ENCODE measurements around the gene PRSS1.
"Not testable (repeated sequence)": the region's sequence is repeated elsewhere in the genome, so short reads cannot be mapped to it uniquely, and the experiment has no call there.

The PRSS1 gene

DNA sequence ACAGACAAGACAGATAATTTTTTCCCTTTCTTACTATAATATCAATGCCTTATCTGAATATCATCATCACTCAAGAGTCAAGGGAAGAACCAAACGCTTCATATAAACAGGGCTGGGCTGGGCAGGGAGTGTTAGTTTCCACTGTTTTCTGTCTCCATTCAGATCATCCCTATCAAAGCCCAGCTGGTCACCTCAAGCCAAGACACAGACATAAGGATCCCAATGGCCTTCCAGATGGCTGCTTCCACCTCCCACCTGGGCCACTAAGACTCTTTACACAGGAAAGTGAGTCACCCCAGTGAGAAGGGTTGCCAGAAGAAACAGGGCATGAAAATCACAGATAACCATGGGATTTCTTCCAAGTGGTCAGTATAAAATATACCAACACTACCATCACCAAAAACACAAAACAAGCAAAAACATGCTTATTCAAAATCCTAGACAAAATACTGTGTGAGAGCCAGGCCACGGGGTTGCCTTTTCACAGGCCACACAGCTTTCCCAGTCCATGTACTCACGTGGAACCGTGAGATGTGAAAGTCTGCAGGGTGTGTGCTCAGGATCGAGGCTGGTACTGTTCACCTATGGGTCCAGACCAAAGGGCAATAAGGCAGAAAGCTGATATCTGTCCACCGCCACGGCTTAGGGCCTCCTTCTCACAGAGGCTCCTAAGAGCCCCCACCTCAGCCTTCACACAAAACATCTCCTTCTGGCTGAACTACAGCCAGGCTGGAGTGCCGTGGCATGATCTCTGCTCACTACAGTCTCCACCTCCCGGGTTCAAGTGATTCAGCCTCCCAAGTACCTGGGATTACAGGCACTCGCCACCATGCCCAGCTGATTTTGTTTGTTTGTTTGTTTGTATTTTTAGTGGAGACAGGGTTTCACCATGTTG, 5.7 kb downstream of the PRSS1 start:
- no peak overlapping the region for H3K4me3 ChIP-seq (ENCODE audit: low read depth, low read length)
- DNase-seq (ENCODE audit: low read depth): no peak
- in situ Hi-C loops (cut with HindIII; ENCODE audit: low sequenced_read_pairs): no loop called here
- TF ChIP-seq, protein P1, sequence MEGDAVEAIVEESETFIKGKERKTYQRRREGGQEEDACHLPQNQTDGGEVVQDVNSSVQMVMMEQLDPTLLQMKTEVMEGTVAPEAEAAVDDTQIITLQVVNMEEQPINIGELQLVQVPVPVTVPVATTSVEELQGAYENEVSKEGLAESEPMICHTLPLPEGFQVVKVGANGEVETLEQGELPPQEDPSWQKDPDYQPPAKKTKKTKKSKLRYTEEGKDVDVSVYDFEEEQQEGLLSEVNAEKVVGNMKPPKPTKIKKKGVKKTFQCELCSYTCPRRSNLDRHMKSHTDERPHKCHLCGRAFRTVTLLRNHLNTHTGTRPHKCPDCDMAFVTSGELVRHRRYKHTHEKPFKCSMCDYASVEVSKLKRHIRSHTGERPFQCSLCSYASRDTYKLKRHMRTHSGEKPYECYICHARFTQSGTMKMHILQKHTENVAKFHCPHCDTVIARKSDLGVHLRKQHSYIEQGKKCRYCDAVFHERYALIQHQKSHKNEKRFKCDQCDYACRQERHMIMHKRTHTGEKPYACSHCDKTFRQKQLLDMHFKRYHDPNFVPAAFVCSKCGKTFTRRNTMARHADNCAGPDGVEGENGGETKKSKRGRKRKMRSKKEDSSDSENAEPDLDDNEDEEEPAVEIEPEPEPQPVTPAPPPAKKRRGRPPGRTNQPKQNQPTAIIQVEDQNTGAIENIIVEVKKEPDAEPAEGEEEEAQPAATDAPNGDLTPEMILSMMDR (IDR thresholded peaks at IDR 0.05; ENCODE audit: low read depth, low read length, missing control alignments): no peak

DNA sequence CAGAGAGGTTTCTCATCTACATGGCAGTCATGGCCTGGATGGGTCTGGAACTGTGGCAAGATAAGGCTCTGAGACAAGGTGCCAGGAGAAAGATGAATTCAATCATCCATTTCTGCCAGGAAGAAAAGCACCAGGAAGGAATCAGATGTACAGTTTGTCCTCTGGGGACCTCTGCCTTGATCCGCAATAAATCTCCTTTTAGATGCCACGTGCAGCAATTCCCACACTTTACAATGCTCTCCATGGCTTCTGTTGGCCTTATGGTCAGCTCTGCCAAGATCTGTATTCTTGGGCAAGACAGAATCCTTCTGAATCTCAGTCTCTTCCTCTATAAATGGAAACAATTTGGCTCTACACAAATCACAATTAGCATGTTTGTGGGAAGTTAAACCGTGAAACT, 9.0 kb downstream of the PRSS1 start:
- in situ Hi-C loops (cut with HindIII; ENCODE audit: low sequenced_read_pairs); DNase-seq (ENCODE audit: low read depth); H3K4me3 ChIP-seq (ENCODE audit: low read depth, low read length): not testable (repeated sequence)

DNA sequence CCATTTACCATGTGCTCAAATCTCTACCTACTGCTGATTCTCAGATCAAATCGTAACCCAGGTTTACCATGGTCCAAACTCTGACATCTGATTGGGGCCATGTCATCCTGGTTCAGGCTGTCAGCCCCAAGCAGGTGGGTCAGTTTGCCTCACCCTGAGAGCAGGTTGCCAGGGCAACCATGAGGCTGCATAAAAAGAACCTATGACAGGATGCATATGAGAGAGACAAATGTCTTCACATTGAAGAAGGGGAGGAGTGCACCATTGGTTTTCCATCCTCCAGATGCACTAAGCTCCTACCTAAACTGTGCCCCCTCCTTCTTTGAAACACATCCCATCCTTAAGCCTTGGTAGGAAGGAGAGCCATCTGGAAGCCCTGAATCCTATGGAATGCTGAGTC, 10.2 kb downstream of the PRSS1 start:
- no peak for DNase-seq (ENCODE audit: low read depth)
- H3K4me3 ChIP-seq (ENCODE audit: low read depth, low read length): no peak overlapping the region
- in situ Hi-C loops (cut with HindIII; ENCODE audit: low sequenced_read_pairs): no loop called here
- TF ChIP-seq, protein P1 (IDR thresholded peaks at IDR 0.05; ENCODE audit: low read depth, low read length, missing control alignments): no peak

DNA sequence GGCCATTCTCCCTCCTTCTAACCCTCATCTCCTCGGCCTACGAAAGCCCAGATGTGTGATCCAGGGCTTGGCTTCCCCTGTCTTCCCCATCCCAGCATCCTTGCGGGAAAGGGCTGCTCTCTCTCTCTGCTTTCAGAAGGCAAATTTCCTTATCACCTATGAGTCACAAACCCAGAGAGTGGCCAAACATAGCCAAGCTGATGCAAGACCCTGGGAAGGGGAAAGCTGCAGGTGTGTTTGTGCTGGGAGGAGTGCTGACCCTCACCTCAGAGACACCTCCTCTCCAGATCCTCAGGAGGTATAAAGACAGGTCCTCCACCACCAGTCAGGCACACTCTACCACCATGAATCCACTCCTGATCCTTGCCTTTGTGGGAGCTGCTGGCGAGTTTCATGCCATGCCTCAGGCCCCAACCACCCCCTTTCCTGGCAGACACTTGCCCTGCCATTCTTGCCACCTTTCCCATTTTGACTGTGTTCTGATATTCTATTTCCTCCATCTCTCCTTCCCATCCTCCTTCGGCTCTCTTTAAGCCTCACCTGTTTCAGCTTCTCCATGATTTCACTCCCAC, 10.9 kb downstream of the PRSS1 start:
- no peak overlapping the region for H3K4me3 ChIP-seq (ENCODE audit: low read depth, low read length)
- no peak for DNase-seq (ENCODE audit: low read depth)
- in situ Hi-C loops (cut with HindIII; ENCODE audit: low sequenced_read_pairs): no loop called here

DNA sequence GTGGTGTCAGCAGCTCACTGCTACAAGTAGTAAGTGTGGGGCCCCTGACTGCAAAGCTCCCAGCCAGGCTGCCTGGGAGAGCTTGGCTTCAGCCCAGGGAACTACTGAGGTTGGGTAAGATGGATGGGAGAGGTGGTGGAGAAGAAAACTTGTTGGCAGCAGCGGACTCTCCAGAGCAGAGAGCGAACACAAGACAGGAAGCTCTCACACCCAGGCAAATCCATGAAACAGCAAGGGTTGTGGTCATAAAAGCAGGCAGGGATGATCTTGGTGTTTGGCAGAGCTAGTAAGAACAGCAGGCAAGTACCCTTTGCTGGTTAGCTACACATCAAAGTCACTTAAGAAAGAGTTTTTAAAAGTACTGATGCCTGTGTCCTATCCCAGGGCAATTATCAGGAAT, 12.3 kb downstream of the PRSS1 start:
- in situ Hi-C loops (cut with HindIII; ENCODE audit: low sequenced_read_pairs); H3K4me3 ChIP-seq (ENCODE audit: low read depth, low read length): not testable (repeated sequence)
- peak; percentile 72 for DNase-seq (ENCODE audit: low read depth)

More for the DNA sequence above, 10.9 kb downstream of the PRSS1 start:
- TF ChIP-seq, protein P1 (IDR thresholded peaks at IDR 0.05; ENCODE audit: low read depth, low read length, missing control alignments): no peak

DNA sequence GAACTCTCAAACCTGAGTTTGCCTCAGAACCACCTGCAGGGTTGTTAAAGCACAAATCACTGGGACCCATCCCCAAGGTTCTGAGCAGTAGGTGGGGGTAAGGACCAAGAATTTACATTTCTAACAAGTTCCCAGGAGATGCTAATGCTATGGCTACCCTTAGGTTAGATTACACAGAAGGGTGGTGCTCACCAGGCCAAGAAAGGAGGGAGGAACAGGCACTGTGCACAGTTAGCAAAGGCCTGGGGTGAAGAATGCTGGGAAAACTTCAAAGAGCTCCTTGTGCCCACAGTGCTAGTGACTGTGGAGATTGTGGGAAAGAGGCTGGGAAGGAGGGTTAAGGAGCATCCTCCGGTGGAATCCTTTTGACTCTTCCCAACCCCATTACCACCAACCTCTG, 12.8 kb downstream of the PRSS1 start:
- DNase-seq (ENCODE audit: low read depth): no peak
- H3K4me3 ChIP-seq (ENCODE audit: low read depth, low read length): no peak overlapping the region
- TF ChIP-seq, protein P1 (IDR thresholded peaks at IDR 0.05; ENCODE audit: low read depth, low read length, missing control alignments): no peak
- in situ Hi-C loops (cut with HindIII; ENCODE audit: low sequenced_read_pairs): no loop called here

DNA sequence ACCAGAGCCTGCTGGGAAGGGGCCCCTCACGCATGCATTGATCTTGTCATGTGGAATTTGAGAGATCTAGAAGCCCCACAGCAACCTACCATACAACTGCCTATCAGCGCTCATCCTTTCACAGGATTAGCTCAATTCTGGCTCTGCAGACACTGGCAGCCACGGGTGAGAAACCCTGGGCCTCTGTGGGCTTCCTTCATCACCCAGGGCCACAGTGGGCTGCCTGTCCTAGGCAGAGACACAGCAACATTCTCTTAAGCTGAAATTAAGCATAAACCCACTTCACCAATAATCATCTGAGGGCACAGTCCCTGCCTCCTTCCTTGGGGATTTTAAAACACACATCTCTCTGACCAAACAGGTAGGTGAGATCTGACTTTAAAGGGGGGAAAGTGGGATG, 18.2 kb downstream of the PRSS1 start:
- TF ChIP-seq, protein P1 (IDR thresholded peaks at IDR 0.05; ENCODE audit: low read depth, low read length, missing control alignments): no peak
- H3K4me3 ChIP-seq (ENCODE audit: low read depth, low read length): no peak overlapping the region
- DNase-seq (ENCODE audit: low read depth): no peak
- in situ Hi-C loops (cut with HindIII; ENCODE audit: low sequenced_read_pairs): no loop called here
